Stimulated activated CD8-positive, alpha-beta memory T cell treated with anti-CD3 and anti-CD28 coated beads, Interleukin-4, amount 100 ng/mL, for 24 hours (primary cell): Measurements from ENCODE around the gene BTC.
"Not testable (repeated sequence)": the region's sequence is repeated elsewhere in the genome, so short reads cannot be mapped to it uniquely, and the experiment has no call there.

Experiments
- DNase-seq: peaks from one replicate; pipeline ENCODE4 v3.0.0-alpha.2; 2020; ENCODE audit warnings: low read depth

BTC gene

DNA sequence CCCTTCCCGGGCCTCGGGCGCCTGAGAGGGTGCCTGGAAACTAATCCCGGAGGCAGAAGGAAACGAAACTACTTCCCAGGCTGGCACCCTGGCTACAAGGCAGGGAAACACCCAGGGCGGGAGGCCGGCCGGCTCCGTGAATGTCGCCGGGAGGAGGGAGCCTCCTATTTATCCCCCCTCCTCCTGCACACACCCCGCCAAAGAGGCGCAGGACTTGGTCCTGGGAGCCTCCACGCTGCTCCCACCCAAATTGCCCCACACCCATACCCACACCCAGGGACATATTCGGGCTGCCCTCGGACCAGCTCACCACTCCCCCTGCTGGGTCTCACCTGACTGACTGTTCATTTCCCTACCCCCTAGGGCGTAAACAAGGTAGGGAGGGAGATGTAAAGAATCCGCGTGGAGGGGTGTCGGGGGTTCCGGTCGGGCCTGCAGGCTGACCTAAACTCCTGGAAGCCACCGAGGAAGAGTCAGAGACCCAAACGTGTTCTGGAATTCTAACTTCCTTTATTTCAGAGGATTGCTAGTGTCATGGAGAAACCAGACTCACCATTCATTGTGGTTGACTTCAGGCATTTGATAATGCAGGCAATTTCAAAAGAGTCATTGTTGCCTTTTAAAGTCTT, at the start of gene BTC:
BTC (minus strand) TSS at position 142 of the 629 bp plus-strand sequence. CDS start 198 bp downstream, outside the sequence.
- DNase-seq, result no peak

- no peak for DNase-seq
Observed at GRCh38 chr4:74840936-74841509, 46.7 kb upstream of the BTC start.

DNA sequence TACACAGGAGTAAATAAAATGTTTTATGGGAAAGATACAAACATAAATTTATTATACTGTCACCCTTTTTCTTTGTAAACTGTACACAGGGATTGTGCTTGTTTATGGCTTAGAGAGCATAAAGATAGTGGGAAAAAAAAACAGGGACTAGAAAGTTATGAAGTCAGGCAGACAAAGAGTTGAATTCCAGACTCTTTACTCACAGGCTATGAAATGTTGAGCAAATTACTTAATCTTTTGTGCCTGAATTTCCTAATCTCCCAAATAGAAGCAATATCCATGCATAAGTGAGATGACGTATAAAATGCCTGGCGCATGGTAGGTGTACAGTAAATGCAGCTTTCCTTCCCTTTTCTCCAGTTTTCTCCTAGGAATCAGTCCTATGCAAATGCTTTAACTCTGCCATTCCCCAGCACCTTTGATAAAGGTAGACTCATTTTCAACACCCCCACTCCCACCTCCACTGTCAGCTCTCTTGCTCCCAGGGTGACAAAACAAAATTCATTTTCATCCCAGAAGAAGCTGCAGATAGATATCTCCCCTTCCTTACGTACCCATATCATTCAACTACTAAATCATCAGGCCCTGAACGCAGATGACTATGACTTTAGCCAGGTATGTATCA, 44.5 kb upstream of the BTC start:
- DNase-seq, result no peak

GRCh38 chr4:74830928-74831327, 36.6 kb upstream of the BTC start:
- DNase-seq, result no peak

DNA sequence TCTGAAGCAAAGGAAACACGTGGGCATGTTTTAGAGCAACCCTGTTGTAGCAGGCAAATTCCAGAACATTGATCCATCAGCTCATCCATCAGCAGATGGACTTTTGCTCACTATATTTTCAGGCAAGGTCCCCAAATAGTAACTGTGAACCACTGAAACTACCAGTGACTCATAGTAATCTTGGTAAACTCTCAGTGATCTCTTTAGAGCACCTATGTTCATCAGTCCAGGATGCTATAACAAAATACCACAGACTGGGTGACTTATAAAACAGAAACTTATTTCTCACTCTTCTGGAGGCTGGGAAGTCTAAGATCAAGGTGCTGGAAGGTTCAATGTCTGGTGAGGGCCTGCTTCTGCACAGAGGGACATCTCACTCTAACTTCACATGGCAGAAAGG, 28.9 kb upstream of the BTC start:
- no peak for DNase-seq

- DNase-seq, result no peak
Observed at GRCh38 chr4:74822603-74823002, 28.3 kb upstream of the BTC start.

DNA sequence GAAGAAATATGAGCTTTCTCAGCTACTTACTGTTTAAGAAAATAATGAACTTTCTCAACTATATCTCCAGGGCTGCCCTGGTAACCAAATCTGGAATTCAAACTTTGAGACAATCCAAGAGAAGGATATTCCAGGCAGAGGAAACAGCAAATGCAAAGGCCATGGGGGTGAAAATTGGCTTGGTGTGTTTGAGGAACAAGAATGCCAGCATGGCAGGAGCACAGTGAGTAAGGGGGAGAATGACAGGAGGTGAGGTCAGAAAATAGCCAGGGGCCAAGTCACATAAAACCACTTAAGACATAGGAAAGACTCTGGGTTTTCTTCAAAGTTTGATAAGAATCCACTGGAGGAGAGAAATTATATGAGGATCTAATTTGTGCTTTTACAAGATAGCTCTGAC, 27.2 kb upstream of the BTC start:
- no peak for DNase-seq

DNA sequence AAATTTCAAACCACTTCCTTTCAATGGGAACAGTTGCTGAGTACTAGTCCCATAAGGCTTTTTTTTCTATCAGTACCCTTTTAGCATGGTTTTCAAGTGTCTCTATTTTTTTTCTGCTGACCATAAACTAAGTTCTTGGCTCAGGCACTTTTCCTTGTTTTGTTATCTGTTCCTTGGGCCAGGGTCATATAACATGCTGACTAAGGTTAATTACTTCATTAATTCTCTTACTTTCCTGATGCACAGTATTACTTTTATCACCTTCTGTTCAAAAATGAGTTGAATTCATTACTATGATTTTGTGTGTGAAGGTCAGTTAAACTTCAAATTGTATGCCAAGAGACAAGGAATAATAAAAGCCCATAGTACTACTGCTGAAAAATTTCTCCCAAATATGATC, 19.7 kb upstream of the BTC start:
- DNase-seq, result no peak

DNA sequence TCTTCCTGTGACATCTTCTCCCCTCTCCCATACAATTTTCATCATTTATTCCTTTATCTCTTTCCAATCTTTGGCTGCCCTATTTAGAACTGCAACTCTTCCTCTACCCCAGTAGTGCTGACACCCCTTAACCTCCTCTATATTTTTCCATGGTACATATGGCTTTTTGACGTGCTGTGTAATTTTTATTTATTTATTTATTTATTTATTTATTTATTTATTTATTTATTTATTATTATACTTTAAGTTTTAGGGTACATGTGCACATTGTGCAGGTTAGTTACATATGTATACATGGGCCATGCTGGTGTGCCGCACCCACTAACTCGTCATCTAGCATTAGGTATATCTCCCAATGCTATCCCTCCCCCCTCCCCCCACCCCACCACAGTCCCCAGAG, 17.7 kb upstream of the BTC start:
- DNase-seq, result not testable (repeated sequence)

GRCh38 chr4:74805601-74806000, 11.3 kb upstream of the BTC start:
- DNase-seq, result no peak

DNA sequence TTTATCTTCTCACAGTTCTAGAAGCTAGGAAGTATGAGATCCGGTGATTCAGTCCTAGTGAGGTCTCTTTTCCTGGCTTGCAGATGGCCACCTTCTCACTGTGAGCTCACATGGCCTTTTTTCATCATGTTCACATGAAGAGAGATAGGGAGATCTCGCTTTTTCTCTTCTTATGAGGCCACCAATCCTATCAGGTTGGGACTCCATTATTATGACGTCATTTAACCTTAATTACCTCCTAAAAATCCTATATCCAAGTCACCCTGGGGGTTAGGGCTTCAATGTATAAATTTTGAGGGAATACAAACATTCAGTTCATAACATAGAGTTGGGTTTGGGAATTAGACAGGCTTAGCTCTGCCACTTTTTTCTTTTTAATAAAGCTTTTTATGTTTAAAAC, 6.0 kb upstream of the BTC start:
- no peak for DNase-seq

DNA sequence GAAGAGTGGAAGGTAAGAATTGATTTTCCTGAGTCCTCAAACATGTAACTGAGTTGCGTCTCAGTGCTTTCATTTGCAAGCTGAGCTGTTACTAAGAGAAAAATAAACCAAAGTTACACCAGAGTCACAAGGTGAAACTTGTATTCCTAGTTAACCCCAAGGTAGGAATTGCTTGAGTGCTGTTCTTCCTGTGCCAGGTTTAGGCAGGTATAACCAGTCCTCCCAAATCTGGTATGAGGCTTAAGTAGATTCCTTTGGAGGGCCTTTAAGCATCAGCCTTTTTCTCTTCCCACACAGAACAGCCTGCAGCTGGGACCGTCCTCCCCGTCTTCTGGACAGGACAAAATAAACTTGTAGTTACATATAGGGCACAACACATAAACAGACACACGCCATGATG, 2.3 kb upstream of the BTC start:
- DNase-seq, result no peak

GRCh38 chr4:74793757-74794381, 454 bp downstream of the BTC start:
- DNase-seq, result no peak

- DNase-seq, result no peak
Observed at GRCh38 chr4:74790652-74791051, 3.7 kb downstream of the BTC start.

- no peak for DNase-seq
Observed at GRCh38 chr4:74789518-74789917, 4.8 kb downstream of the BTC start.

DNA sequence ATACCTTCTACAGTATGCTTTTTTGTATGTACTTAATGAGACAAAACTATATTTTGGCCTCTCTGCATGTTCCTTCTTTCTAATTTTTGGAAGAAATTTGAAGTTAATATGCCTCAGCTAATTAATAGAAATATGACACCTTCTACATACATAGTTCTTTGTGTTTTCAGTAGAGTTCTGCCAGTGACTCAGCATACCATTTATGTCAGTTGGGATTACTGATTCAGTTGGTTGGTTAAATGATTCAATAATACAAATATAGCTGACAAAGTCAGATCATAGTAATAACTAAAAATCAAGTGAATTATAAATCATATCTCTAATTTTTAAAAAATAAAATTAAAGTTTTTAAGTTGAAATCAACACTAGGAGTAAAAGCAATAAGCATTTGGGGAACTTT, 16.8 kb downstream of the BTC start:
- DNase-seq, result no peak

- no peak for DNase-seq
Observed at GRCh38 chr4:74772783-74773182, 21.5 kb downstream of the BTC start.

DNA sequence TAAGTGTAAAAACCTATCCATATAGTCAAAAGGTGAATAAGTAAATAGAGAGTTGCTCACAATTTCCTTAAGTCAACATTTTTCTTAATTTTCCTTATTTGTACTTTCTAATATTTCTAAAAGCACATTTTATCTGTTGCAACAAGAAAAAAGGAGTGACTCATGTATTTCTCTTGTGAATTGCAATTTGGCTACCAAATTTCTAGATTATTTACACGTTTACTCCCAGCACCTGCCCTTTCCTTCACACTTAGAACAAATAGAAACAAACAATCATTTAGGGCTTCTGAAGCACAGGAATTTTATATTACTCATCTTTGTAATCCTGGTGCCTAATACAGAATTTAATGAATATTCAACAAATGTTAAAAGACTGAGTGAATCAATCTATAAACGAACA, 22.2 kb downstream of the BTC start:
- DNase-seq, result no peak

DNA sequence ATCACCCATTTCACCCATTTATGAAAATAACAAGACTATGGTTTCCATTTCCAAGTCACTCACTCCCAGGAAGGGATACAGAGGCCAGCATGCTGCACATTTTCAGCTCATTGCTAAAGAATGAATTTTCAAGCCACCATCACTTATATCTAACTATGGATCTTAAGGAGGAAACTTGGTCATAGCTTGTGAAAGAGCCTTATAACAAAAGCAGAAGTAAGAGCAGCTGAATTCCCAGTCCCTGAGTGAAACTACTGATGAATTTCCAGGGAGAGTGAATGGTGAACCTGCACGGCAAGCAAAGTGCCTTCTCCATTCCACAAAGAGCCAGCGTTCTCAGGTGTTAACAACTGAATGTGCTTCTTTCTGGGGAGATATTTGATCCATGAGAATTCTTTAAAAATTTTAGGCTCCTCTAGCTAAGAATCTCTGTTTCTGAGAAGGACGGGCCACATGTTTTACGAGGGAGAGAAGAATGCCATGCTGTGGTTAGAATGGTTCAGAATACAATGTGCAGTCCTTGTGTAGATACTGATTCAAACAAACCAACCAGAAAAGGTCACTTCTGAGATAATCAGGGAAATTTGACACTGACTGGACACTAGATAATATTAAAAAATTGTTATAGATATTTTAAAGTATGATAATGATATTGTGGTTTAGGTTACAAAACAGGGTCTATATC, 24.0 kb downstream of the BTC start:
- no peak for DNase-seq

DNA sequence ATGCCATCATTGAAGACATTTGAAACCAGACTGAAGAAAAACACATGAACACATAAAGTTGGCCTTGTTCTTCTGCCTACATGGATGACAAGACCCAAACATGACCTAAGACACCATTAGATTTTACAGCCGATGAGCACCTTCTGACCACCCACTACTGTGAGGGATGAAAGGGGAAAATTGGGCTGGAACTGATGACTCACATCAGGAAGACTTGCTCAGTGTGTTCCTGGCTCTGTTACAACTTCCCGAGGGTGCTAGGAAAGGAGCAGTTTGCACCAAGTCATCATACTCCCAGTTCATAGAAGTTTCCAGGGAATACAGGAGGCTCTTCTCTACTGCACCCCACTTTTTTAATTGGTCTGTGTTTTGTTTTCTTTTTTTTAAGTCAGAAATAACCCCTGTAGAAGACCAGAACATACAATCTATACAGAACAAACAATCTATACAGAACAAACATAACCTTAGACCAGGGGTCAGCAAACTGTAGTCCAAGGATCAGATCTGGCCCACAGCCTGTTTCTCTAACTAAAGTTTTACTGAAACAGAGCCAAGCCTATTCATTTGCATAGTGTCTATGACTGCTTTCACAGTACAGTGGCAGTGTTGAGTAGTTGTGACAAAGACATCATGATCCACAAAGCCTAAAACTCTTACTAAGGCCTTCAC, 25.3 kb downstream of the BTC start:
- no peak for DNase-seq

- DNase-seq, result no peak
Observed at GRCh38 chr4:74764119-74764518, 30.2 kb downstream of the BTC start.

DNA sequence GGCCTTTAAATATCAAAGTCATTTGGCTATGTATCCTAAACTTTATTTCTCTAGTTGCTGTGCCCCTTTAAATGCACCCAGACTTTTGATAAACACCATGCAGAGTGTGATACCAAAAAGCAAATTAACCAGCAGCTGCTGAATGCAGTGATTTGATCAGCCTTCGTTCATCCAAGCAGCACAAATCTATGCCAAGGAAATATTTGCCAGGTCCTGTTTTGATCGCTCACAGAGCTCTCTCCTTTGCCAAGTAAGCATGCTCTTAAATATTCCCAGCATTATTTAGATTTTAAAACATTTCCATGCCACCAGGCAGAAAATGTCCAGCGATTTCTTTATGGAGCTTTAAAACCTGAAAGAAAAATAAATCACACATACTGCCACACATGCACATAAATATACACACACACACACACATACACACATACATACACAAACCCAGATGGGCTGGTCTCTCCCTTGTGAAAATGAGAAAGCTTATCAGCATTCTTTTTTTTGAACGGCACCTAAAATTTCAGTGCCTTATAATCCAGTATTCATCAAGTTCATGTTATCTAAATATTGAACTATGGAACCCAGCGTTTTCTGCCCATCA, 35.7 kb downstream of the BTC start:
- no peak for DNase-seq
